DMS 273 treated with DMSO at 0.1 percent for 48 hours (cell line): ENCODE measurements around the gene MITD1.
"Not testable (repeated sequence)": the region's sequence is repeated elsewhere in the genome, so short reads cannot be mapped to it uniquely, and the experiment has no call there.

Experiments used
- DNase-seq: peaks from one replicate; lab custom pipeline; 2025; lab: John Stamatoyannopoulos, UW

The MITD1 gene

GRCh38 chr2:99180755-99181623 is at the start of gene MITD1, which contains the start of gene MRPL30:
Gene MITD1 (minus strand): TSS chr2:99181058. CDS start chr2:99180981, 77 bp downstream.
Gene MRPL30 (plus strand): TSS chr2:99181184. CDS start chr2:99186204, 5,020 bp downstream.
- DNase-seq, result peak; percentile 90

- DNase-seq, result no peak
Measured at GRCh38 chr2:99217929-99218501, 37.2 kb upstream of the MITD1 start.

- DNase-seq, result no peak
Measured at GRCh38 chr2:99216096-99216495, 35.2 kb upstream of the MITD1 start.

- DNase-seq, result no peak
Measured at GRCh38 chr2:99205491-99205890, 24.6 kb upstream of the MITD1 start.

GRCh38 chr2:99201959-99202678 is 21.3 kb upstream of the MITD1 start:
- no peak for DNase-seq

GRCh38 chr2:99200076-99200800 is 19.4 kb upstream of the MITD1 start:
- DNase-seq, result no peak

- no peak for DNase-seq
Measured at GRCh38 chr2:99198103-99198841, 17.4 kb upstream of the MITD1 start.

- DNase-seq, result not testable (repeated sequence)
Measured at GRCh38 chr2:99192364-99192763, 11.5 kb upstream of the MITD1 start.

GRCh38 chr2:99190548-99190947 is 9.7 kb upstream of the MITD1 start:
- no peak for DNase-seq

GRCh38 chr2:99188357-99188756 is 7.5 kb upstream of the MITD1 start:
- DNase-seq, result no peak

- no peak for DNase-seq
Measured at GRCh38 chr2:99187011-99187410, 6.2 kb upstream of the MITD1 start.

- no peak for DNase-seq
Measured at GRCh38 chr2:99184811-99185210, 4.0 kb upstream of the MITD1 start.

GRCh38 chr2:99183025-99183424 is 2.2 kb upstream of the MITD1 start:
- DNase-seq, result no peak

- DNase-seq, result no peak
Measured at GRCh38 chr2:99181624-99182000, 754 bp upstream of the MITD1 start.

- no peak for DNase-seq
Measured at GRCh38 chr2:99171377-99172140, 9.3 kb downstream of the MITD1 start.

- no peak for DNase-seq
Measured at GRCh38 chr2:99169534-99169933, 11.3 kb downstream of the MITD1 start.

GRCh38 chr2:99166218-99166617 is 14.6 kb downstream of the MITD1 start:
- DNase-seq, result no peak

GRCh38 chr2:99159594-99159993 is 21.3 kb downstream of the MITD1 start:
- no peak for DNase-seq

- no peak for DNase-seq
Measured at GRCh38 chr2:99158599-99158998, 22.3 kb downstream of the MITD1 start.

GRCh38 chr2:99156891-99157290 is 24.0 kb downstream of the MITD1 start:
- no peak for DNase-seq
